ENCODE data around the gene GRIN2C. TPM values are rescaled to one million over a fixed set of nuclear protein-coding genes. Genes with fewer than 3 reads are reported as not detected.
A peak's percentile ranks its signal among the peaks of the same experiment; 100 is the strongest.

The GRIN2C gene
- total and polyA plus RNA-seq, 12 donors = 0.42 to 16.4 (median 3.2) TPM

GRCh38 chr17:74848656-74849399 is 10.9 kb downstream of the GRIN2C start:
- 62 to 83% (median 75%) methylated on average over 9 of the region's 9 CpGs for WGBS, 4 donors
- Histone ChIP-seq H3K9me3 (replicated peaks in 1 of 3) (no peaks in the 10 kb centered on the region), H3K36me3 (replicated peaks in 1 of 2) (no peaks in the 10 kb centered on the region), H3K27ac (no peak overlapping the region), H3K27me3 (no peaks in the 10 kb centered on the region), H3K4me3 (no peak overlapping the region), H3K4me1 (replicated peaks in 1 of 2) (no peaks in the 10 kb centered on the region)
- intact Hi-C loops (cut with DNase I) = no loop called here
- DNase-seq = no peak
- TF ChIP-seq CTCF (IDR thresholded peaks at IDR 0.05) = no peak
- TF ChIP-seq POLR2A (IDR thresholded peaks at IDR 0.05) = no peak

- Histone ChIP-seq H3K4me1 (replicated peaks in 1 of 2) (peaks cover 7 to 12% of the 10 kb centered on the region in 2 donors), H3K4me3 (no peak overlapping the region), H3K27ac (no peak overlapping the region), H3K36me3 (replicated peaks in 1 of 2) (no peaks in the 10 kb centered on the region), H3K27me3 (no peaks in the 10 kb centered on the region), H3K9me3 (replicated peaks in 1 of 3) (no peaks in the 10 kb centered on the region)
- no peak for TF ChIP-seq POLR2A (IDR thresholded peaks at IDR 0.05)
- no peak for TF ChIP-seq CTCF (IDR thresholded peaks at IDR 0.05)
- no peak for DNase-seq
- 94 to 98% (median 96%) methylated on average over 5 to 16 of the region's 16 CpGs for WGBS, 4 donors
- intact Hi-C loops (cut with DNase I) = no loop called here
Measured at GRCh38 chr17:74846621-74847020, 13.1 kb downstream of the GRIN2C start.

GRCh38 chr17:74843352-74843627 is 16.4 kb downstream of the GRIN2C start:
- Histone ChIP-seq H3K4me3 (peak overlapping the region in 1 of 4 donors; percentile 55), H3K36me3 (replicated peaks in 1 of 2) (no peaks in the 10 kb centered on the region), H3K4me1 (replicated peaks in 1 of 2) (peaks cover 17 to 24% of the 10 kb centered on the region in 2 donors), H3K27me3 (no peaks in the 10 kb centered on the region), H3K27ac (no peak overlapping the region), H3K9me3 (replicated peaks in 1 of 3) (no peaks in the 10 kb centered on the region)
- 35 to 62% (median 43%) methylated on average over 11 to 26 of the region's 26 CpGs for WGBS, 4 donors
- TF ChIP-seq CTCF (IDR thresholded peaks at IDR 0.05) (no peak), POLR2A (IDR thresholded peaks at IDR 0.05) (no peak)
- intact Hi-C loops (cut with DNase I) = no loop called here
- DNase-seq = no peak

GRCh38 chr17:74842599-74843351 is 16.9 kb downstream of the GRIN2C start:
- Histone ChIP-seq H3K4me1 (replicated peaks in 1 of 2) (peaks cover 17 to 24% of the 10 kb centered on the region in 2 donors), H3K36me3 (replicated peaks in 1 of 2) (no peaks in the 10 kb centered on the region), H3K27ac (peak overlapping the region in 4 of 5 donors; percentile 16 to 66 (median 44)), H3K9me3 (replicated peaks in 1 of 3) (no peaks in the 10 kb centered on the region), H3K4me3 (peak overlapping the region in 1 of 4 donors; percentile 55), H3K27me3 (no peaks in the 10 kb centered on the region)
- peak; percentile 74 to 85 (median 76) for DNase-seq
- peak; percentile 16 to 79 (median 60) for TF ChIP-seq CTCF (IDR thresholded peaks at IDR 0.05)
- TF ChIP-seq POLR2A (IDR thresholded peaks at IDR 0.05) = no peak
- 0 to 3% (median 1%) methylated on average over 3 to 88 of the region's 88 CpGs for whole genome bisulfite sequencing, 4 donors
- intact Hi-C loops (cut with DNase I) = no loop called here
